ENCODE measurements around the gene NAP1L4.

NAP1L4 gene

DNA sequence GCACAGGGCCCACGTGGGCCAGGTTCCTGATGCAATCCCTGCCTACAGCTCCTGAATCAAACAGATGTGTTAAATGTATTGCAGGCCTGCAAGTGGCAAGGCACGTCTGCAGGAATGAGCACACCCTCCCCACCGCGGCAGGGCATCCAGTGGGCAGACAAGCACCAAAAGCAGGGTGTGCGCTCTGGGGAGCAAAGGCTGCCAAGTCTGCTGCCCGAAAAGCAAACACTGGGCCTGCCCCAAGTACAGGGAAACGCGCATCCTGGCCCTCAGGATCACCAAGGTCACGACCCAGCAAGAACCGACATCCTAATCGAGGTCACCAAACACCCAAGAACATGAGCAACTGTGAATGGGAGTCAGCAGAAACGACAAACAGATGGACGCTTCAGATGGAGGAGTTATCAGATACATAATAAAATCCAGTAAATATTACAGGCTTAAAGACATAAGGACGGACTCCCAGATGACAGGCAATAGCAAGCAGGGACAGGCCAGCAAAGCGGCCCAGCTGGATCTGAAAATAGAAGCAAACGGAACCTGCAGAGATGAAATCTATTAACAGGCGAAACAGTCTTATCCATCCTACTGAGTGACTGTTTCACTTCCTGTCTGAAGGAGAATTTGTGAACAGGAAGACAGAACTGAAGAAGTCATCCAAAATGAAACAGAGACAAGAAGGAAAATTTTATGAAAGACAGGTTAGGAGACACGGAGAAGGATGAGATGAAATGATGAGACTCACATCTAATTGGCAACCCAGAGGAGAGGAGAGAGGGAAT, 38.4 kb upstream of the NAP1L4 start:
- no peak for DNase-seq (ENCODE audit: extremely low read depth, low read depth)
- TF ChIP-seq, protein P1, sequence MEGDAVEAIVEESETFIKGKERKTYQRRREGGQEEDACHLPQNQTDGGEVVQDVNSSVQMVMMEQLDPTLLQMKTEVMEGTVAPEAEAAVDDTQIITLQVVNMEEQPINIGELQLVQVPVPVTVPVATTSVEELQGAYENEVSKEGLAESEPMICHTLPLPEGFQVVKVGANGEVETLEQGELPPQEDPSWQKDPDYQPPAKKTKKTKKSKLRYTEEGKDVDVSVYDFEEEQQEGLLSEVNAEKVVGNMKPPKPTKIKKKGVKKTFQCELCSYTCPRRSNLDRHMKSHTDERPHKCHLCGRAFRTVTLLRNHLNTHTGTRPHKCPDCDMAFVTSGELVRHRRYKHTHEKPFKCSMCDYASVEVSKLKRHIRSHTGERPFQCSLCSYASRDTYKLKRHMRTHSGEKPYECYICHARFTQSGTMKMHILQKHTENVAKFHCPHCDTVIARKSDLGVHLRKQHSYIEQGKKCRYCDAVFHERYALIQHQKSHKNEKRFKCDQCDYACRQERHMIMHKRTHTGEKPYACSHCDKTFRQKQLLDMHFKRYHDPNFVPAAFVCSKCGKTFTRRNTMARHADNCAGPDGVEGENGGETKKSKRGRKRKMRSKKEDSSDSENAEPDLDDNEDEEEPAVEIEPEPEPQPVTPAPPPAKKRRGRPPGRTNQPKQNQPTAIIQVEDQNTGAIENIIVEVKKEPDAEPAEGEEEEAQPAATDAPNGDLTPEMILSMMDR (IDR thresholded peaks at IDR 0.05; ENCODE audit: low read depth, low read length) = no peak

DNA sequence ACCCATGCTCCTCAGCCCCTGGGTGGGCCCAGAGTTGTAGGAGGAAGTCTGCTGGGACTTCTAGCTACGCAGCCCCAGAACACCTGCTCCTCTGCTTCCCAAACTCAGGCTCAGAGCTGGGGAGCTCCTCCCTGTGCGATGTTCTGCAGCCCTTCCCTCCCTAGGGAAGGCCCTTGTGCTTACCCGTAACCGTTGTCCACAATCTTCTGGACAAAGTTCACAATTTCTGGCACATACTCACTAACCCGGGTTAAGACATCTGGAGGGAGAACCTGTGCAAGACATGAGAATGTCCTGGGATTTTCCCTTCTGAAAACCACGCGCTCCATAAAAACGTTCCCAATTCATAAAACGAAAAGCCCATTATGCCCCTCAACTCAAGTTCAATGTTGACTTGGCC, 36.7 kb upstream of the NAP1L4 start:
- TF ChIP-seq, protein P1 (IDR thresholded peaks at IDR 0.05; ENCODE audit: low read depth, low read length) = no peak
- DNase-seq (ENCODE audit: extremely low read depth, low read depth) = no peak

DNA sequence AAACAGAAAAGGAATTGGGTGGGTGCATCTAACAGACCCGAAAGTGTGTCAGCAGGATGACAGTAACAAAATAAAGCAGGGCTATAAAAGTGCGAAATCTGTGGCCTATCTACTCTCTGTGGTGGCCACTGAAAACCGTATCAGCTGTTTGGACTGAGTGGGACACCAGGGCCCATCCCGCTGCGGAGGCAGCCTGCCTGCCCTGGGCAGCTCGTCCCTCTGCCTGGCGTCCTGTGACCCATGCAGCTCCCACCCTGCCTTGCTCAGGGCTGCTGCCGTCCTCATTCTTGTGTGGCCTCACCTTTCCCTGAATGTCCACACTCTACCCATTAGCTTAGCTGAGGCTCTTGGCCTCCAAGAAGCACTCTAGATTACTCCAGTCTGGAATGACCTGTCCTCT, 34.7 kb upstream of the NAP1L4 start:
- TF ChIP-seq, protein P1 (IDR thresholded peaks at IDR 0.05; ENCODE audit: low read depth, low read length) = no peak
- no peak for DNase-seq (ENCODE audit: extremely low read depth, low read depth)

DNA sequence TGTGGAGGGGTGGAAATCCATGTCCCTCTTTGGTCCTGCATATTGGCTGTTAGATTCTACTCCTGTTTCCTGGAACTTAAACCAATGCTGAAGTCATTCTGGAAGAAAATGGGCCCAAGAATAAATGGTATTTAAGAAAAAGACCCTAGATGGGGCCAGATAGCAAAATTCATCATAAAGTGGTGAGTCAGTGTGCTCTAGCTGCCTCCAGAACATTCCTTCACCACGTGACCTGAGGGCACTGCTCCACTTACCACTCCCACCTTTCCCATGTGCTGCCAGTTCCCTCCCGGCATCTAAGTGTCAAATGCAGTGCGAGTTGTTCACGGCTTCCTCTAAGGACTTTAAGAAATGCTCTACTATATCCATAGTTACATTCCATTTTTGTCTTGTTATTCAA, 30.9 kb upstream of the NAP1L4 start:
- TF ChIP-seq, protein P1 (IDR thresholded peaks at IDR 0.05; ENCODE audit: low read depth, low read length) = no peak
- DNase-seq (ENCODE audit: extremely low read depth, low read depth) = peak; percentile 30

DNA sequence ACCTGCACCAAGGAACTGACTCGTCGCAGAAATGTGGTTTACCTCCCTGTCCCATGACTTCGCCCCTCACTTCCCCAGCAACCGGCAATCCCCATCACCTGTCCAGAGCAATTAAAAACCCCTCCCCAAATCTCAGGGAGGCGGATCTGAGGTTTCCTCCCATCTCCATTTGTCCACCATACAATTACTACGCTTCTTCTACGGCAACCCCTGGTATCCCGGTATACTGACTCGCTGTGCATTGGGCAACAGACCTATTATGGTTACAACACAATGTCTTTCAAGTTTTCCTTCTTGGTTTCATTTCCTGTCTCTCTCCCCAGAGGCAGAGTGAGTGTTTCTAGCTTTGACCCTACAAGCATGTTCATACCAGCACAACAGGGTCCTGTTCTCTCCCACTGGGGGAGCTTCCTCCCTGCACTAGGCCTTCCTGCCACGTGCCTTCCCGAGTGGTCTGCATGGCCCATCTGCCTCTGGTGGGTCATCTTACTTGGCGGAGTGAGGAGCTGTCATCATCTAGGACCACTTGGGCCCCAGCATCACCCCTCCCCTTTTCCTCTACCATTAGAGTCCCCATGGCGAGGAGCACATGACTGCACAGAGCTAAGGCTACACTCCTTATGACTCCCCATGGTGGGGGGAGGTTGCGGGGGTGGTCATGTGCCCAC, 30.3 kb upstream of the NAP1L4 start:
- TF ChIP-seq, protein P1 (IDR thresholded peaks at IDR 0.05; ENCODE audit: low read depth, low read length) = no peak
- DNase-seq (ENCODE audit: extremely low read depth, low read depth) = peak; percentile 31

DNA sequence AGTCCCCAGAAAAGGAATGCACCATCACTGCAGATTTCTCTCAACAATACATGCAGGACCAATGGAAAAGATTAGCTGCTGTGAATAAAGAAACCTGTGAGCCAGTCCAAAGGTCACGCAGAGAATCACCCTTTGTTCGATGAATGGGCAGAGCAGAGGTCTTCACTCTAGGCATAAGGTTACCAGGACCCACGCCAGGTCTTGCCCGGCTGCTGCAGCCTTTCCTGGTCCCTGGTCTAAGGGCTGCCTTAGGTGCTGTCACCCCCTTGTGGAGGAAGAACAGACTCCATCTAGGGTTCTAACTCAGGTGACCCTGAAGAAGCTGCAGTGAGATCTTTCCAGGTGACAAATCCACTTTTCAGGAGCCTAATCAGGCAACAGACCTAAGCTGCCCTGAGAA, 29.0 kb upstream of the NAP1L4 start:
- TF ChIP-seq, protein P1 (IDR thresholded peaks at IDR 0.05; ENCODE audit: low read depth, low read length) = peak; percentile 22; the same call in 1 of the 2 replicates
- no peak for DNase-seq (ENCODE audit: extremely low read depth, low read depth)

DNA sequence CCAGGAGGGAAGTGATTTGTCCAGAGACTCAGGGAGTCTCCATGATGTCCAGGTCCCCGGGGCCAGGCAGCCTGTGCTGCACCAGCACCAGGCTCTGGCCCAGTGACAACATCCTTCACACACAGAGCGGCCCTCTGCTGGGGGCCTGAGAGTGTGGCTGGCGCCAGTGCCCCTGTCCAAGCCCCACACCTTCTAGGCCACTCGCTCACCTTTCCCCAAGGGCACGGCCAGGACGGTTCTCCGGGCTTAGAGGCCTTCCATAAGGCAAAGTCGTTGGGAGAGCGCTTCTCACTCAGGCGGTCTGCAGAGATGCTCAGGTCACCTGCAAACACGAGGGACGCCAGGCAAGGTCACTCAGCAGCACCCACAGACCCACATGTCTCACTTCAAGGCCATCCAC, 27.9 kb upstream of the NAP1L4 start:
- DNase-seq (ENCODE audit: extremely low read depth, low read depth) = no peak
- TF ChIP-seq, protein P1 (IDR thresholded peaks at IDR 0.05; ENCODE audit: low read depth, low read length) = no peak

All from AG09319 (cell line).